Prostate gland (tissue), 2 donors: ENCODE results near the gene DGKB. TPM values are rescaled to one million over a fixed set of nuclear protein-coding genes. Genes with fewer than 3 reads are reported as not detected.

ENCODE experiments used
- DNase-seq: peaks from one replicate; pipeline ENCODE4 v3.0.0-alpha.2; 2019; ENCODE audit warnings: low spot score
- H3K27ac ChIP-seq, 2 donors: fragments of 200-600 bp; sonication (generic); 2 replicates each; pipeline ENCODE4 v1.5.1; 2017 to 2019
- H3K27me3 ChIP-seq: fragments of 200-600 bp; sonication (generic); replicated peaks from 2 replicates; pipeline ENCODE4 v1.5.1; 2019; ENCODE audit not compliant: insufficient read depth
- H3K36me3 ChIP-seq, 2 donors: fragments of 200-600 bp; sonication (generic); 1 replicate in 1 of 2; 2 replicates in 1 of 2; pipeline versions ENCODE4 v1.5.1 to v1.8.1; 2017 to 2019
- H3K4me1 ChIP-seq: fragments of 200-600 bp; sonication (generic); replicated peaks from 2 replicates; pipeline ENCODE4 v1.5.1; 2019
- H3K4me3 ChIP-seq, 2 donors: fragments of 200-600 bp; sonication (generic); 2 replicates each; pipeline ENCODE4 v1.5.1; 2017 to 2019
- H3K9me3 ChIP-seq: fragments of 200-600 bp; sonication (generic); 2 replicates; pipeline ENCODE4 v1.5.1; 2017
- POLR2A ChIP-seq: fragments of 450-650 bp; IDR thresholded peaks from one replicate; pipeline ENCODE4 v1.6.1; 2016; ENCODE audit warnings: antibody characterized with exemption, mild to moderate bottlenecking
- POLR2AphosphoS5 ChIP-seq: sonication (generic); formaldehyde crosslinking; IDR thresholded peaks from one replicate; pipeline ENCODE4 v1.6.1; 2017; ENCODE audit warnings: antibody characterized with exemption
- WGBS: methylation state at CpG from one replicate; pipeline ENCODE4 v1.1.5; 2018; 5-methylcytosine and 5-hydroxymethylcytosine counted together
- intact Hi-C: fragments of 100-400 bp; cut with DNase I; formaldehyde crosslinking; loops from one replicate; pipeline ENCODE4 v1.14.2; 2022
- total RNA-seq, 2 donors: library from RNA; depleted of rRNA; stranded (reverse); fragments of >200 nt; gene quantifications; one replicate each; pipeline ENCODE4 v1.1.0, GENCODE V29; 2016
- TF ChIP-seq, protein P1 (sequence below), 4 experiments: fragments of 200-600 bp in 2 of 4; fragments of 450-650 bp in 2 of 4; sonication (generic) in 2 of 4; IDR thresholded peaks; 1 replicate in 3 of 4; 2 replicates in 1 of 4; pipeline ENCODE4 v1.5.1; 2016 to 2019; ENCODE audit warnings: antibody characterized with exemption in 4 of 4, mild to moderate bottlenecking in 2 of 4, moderate library complexity in 2 of 4

DGKB gene
- total RNA-seq, 2 donors from 2014 or later = 0.45 TPM; not detected in 1

DNA sequence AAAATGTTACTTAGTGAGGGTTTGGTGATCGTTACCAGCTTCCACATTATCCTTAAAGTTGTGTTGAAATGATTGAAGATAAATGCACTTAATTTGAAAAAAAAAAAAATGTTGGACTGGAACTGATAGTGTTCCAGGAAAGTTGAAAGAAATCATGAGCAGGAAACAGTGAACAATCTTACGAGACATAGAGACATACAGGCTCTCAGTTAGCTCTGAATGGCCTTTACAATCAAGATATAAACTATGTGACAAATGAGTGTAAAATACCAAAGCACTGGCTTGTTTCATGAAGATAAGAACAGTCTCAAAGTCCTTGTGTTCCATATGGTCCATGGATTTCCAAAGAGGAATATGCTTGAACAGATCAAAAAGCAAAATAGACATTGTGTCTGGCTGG, 483.0 kb downstream of the DGKB start:
- intact Hi-C loops = no loop called here
- 56% methylated on average over 2 of the region's 2 CpGs for WGBS
- no peak overlapping the region for H3K27ac ChIP-seq
- no peak for DNase-seq
- H3K4me1 ChIP-seq = no peaks in the 10 kb centered on the region
- H3K9me3 ChIP-seq = no peaks in the 10 kb centered on the region
- no peaks in the 10 kb centered on the region for H3K27me3 ChIP-seq
- H3K4me3 ChIP-seq = no peak overlapping the region
- H3K36me3 ChIP-seq = no peaks in the 10 kb centered on the region
- TF ChIP-seq, protein P1, sequence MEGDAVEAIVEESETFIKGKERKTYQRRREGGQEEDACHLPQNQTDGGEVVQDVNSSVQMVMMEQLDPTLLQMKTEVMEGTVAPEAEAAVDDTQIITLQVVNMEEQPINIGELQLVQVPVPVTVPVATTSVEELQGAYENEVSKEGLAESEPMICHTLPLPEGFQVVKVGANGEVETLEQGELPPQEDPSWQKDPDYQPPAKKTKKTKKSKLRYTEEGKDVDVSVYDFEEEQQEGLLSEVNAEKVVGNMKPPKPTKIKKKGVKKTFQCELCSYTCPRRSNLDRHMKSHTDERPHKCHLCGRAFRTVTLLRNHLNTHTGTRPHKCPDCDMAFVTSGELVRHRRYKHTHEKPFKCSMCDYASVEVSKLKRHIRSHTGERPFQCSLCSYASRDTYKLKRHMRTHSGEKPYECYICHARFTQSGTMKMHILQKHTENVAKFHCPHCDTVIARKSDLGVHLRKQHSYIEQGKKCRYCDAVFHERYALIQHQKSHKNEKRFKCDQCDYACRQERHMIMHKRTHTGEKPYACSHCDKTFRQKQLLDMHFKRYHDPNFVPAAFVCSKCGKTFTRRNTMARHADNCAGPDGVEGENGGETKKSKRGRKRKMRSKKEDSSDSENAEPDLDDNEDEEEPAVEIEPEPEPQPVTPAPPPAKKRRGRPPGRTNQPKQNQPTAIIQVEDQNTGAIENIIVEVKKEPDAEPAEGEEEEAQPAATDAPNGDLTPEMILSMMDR (IDR thresholded peaks at IDR 0.05) = no peak
- TF ChIP-seq POLR2AphosphoS5 (no peak), POLR2A (no peak)

DNA sequence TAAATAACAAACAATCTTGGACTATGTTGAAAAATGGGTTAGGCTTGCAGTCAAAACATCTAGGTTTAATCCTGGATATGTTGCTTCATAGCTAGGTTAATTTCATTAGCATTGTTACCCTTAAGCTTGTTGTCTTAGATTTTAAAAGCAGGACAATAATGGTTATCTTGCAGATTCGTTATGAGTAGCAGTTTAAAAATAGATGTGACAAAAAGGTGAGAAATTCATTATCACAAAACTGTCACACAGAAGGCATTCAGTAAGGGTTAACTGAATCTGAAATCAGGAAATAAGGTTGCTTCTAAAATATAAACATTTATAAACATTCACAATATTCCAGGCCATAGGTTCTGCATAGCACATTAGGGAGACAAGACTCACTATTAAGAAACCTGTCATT, 483.9 kb downstream of the DGKB start:
- WGBS = 64% methylated on average over 1 of the region's 1 CpG
- H3K9me3 ChIP-seq = no peaks in the 10 kb centered on the region
- H3K4me1 ChIP-seq = no peaks in the 10 kb centered on the region
- H3K27me3 ChIP-seq = no peaks in the 10 kb centered on the region
- no peak overlapping the region for H3K4me3 ChIP-seq
- TF ChIP-seq POLR2A (no peak), POLR2AphosphoS5 (no peak)
- TF ChIP-seq, protein P1 (IDR thresholded peaks at IDR 0.05) = no peak
- intact Hi-C loops = no loop called here
- no peaks in the 10 kb centered on the region for H3K36me3 ChIP-seq
- no peak for DNase-seq
- H3K27ac ChIP-seq = no peak overlapping the region

DNA sequence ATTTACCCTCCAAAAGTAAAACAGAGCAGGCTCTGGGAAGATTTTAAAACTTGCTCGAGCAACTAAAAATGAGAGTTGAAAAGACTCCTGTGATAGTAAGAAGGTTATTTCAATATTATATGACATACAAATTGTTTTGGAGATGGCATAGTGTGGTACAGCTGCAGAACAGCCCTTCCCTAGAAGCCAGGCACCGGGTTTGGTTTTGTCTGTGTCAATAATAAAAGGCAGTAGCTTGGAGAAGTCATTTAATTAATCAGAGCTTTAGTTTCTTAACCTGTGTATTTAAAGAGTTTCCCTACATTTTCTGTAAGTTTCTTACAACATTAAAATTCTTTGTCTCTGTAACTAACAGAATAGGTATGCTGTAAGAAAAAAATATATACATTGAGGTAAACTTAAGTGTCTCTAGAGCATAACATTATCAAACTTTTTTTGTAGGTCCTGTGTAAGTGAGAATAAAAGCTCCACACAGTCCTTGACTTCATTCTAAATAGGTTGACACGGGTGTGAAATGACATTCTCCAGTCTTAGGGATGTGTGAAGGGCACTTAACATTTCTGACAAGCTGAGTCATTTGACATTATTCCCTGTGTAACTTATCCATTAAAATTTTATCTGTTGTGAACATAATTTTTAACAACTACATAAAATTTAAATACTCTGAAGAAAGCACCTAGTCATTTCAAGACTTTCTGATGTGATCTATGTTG, 488.1 kb downstream of the DGKB start:
- TF ChIP-seq POLR2AphosphoS5 (no peak), POLR2A (no peak)
- TF ChIP-seq, protein P1 (IDR thresholded peaks at IDR 0.05) = no peak
- no peaks in the 10 kb centered on the region for H3K4me1 ChIP-seq
- no peak overlapping the region for H3K27ac ChIP-seq
- H3K4me3 ChIP-seq = no peak overlapping the region
- intact Hi-C loops = no loop called here
- no peaks in the 10 kb centered on the region for H3K9me3 ChIP-seq
- 52% methylated on average over 3 of the region's 3 CpGs for WGBS
- no peaks in the 10 kb centered on the region for H3K36me3 ChIP-seq
- DNase-seq = no peak
- H3K27me3 ChIP-seq = no peaks in the 10 kb centered on the region

DNA sequence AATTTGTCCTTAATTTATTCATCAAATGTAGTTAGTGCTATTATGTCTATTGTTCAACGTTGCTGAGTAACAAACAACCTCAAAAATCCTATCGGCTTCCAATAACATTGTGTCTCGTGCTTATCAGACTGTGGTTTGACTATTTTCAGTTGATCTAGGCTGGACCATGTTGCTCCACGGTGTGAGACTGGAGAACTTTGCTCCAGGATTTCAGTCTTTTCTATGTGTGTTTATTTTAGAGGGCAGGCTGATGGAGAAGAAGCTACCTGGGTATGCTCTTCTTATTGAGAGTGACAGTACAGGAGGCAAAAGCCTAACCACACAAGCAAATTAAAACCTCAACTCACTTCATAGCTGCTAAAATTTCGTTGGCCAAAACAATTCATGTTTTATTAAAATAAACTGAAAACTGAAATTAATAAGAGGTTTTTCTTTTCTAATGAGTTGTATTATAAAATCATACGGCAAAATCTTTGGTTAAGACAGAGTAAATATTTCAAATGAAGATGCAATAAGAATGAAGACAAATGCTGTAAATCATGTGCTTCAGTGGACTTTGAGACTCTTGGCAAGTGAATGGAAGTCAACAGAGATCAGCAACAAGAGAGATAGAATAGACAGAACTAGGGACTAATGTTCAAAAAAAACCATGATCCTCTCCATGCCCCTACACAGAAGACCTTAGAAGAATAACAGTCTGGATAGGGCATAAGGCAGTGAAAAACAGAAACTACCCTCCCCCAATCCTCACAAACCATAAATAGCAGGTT, 495.1 kb downstream of the DGKB start:
- no peaks in the 10 kb centered on the region for H3K27me3 ChIP-seq
- DNase-seq = no peak
- H3K9me3 ChIP-seq = no peaks in the 10 kb centered on the region
- no peaks in the 10 kb centered on the region for H3K36me3 ChIP-seq
- H3K27ac ChIP-seq = no peak overlapping the region
- H3K4me3 ChIP-seq = no peak overlapping the region
- TF ChIP-seq, protein P1 (IDR thresholded peaks at IDR 0.05) = no peak
- TF ChIP-seq POLR2A = no peak
- H3K4me1 ChIP-seq = no peaks in the 10 kb centered on the region
- intact Hi-C loops = no loop called here
- 73% methylated on average over 6 of the region's 6 CpGs for WGBS
